IPS-20b (cell line): Measurements from ENCODE around the gene IGLL5.

Experiments
- H3K27ac ChIP-seq: one replicate; pipeline ENCODE4 v1.5.1; 2013; ENCODE audit warnings: low read length
- H3K27me3 ChIP-seq: 2 replicates; pipeline ENCODE4 v1.6.1; 2013; ENCODE audit warnings: mild to moderate bottlenecking, low read length, inconsistent platforms; ENCODE audit not compliant: insufficient read depth
- H3K36me3 ChIP-seq: 2 replicates; pipeline ENCODE4 v1.6.1; 2013; ENCODE audit warnings: low read depth, mild to moderate bottlenecking, inconsistent platforms, low read length, moderate library complexity; ENCODE audit not compliant: insufficient read depth
- H3K4me1 ChIP-seq: 2 replicates; pipeline ENCODE4 v1.6.1; 2013; ENCODE audit warnings: mild to moderate bottlenecking, control low read depth, inconsistent platforms, low read length, moderate library complexity; ENCODE audit not compliant: insufficient read depth
- H3K4me3 ChIP-seq: 2 replicates; pipeline ENCODE4 v1.5.1; 2013; ENCODE audit warnings: mild to moderate bottlenecking, low read length, inconsistent platforms
- H3K9ac ChIP-seq: 2 replicates; pipeline ENCODE4 v1.6.1; 2013; ENCODE audit warnings: low read depth, mild to moderate bottlenecking, inconsistent platforms, low read length, moderate library complexity
- H3K9me3 ChIP-seq: 2 replicates; pipeline ENCODE4 v1.6.1; 2013; ENCODE audit warnings: mild to moderate bottlenecking, low read depth, low read length, inconsistent platforms; ENCODE audit not compliant: insufficient read depth

The IGLL5 gene

GRCh38 chr22:22945195-22945594 lies 57.6 kb downstream of the IGLL5 start:
- Histone ChIP-seq H3K27me3 (peaks cover 24% of the 10 kb centered on the region), H3K9ac (no peak overlapping the region), H3K27ac (no peak overlapping the region), H3K36me3 (no peaks in the 10 kb centered on the region), H3K4me1 (no peaks in the 10 kb centered on the region), H3K9me3 (no peaks in the 10 kb centered on the region), H3K4me3 (no peak overlapping the region)
